IMR-90 (cell line): ENCODE results near the gene C11orf54. TPM values are rescaled to one million over a fixed set of nuclear protein-coding genes. Genes with fewer than 3 reads are reported as not detected.

Experiments used
- ATAC-seq: fragments of 200-7000 bp; cut with Tn5 transposase; 2 replicates; pipeline ENCODE4 v1.9.1; 2020; ENCODE audit warnings: low read depth, mild to moderate bottlenecking, moderate library complexity
- BruUV-seq: library from RNA; stranded (reverse); fragments of 400-500 nt; replicated peaks from 2 replicates; lab custom pipeline; 2021; lab: Mats Ljungman, UMichigan
- CTCF ChIA-PET: fragments of 300-600 bp; formaldehyde crosslinking; extraction: SDS; loops from one replicate; lab custom pipeline; 2021; ENCODE audit warnings: antibody characterized with exemption; lab: Yijun Ruan, JAX
- POLR2A ChIA-PET: fragments of 300-600 bp; sonication (Branson Sonifier 250); formaldehyde crosslinking; loops from one replicate; lab custom pipeline; 2022; ENCODE audit warnings: antibody characterized with exemption; ENCODE audit not compliant: unreplicated experiment; lab: Charles Lee
- DNase-seq: peaks from one replicate; pipeline ENCODE4 v3.0.0; 2013
- H2AFZ ChIP-seq: replicated peaks from 2 replicates; pipeline ENCODE3; 2013; ENCODE audit warnings: low read length, mild to moderate bottlenecking; ENCODE audit not compliant: poor library complexity
- H2AK5ac ChIP-seq: 2 replicates; pipeline ENCODE4 v1.6.1; 2013; ENCODE audit warnings: low read depth, low read length, inconsistent platforms
- H2AK9ac ChIP-seq: replicated peaks from 2 replicates; pipeline ENCODE3; 2013; ENCODE audit warnings: mild to moderate bottlenecking, low read depth, low read length, moderate library complexity; ENCODE audit not compliant: poor library complexity
- H2BK120ac ChIP-seq: 2 replicates; pipeline ENCODE4 v1.6.1; 2013; ENCODE audit warnings: low read depth, low read length, inconsistent platforms
- H2BK15ac ChIP-seq: 3 replicates; pipeline ENCODE4 v1.6.1; 2013; ENCODE audit warnings: low read depth, low read length, inconsistent platforms
- H2BK20ac ChIP-seq: 2 replicates; pipeline ENCODE4 v1.6.1; 2013; ENCODE audit warnings: low read depth, mild to moderate bottlenecking, inconsistent platforms, low read length, moderate library complexity
- H2BK5ac ChIP-seq: 2 replicates; pipeline ENCODE4 v1.6.1; 2013; ENCODE audit warnings: mild to moderate bottlenecking, low read depth, low read length, inconsistent platforms; ENCODE audit not compliant: poor library complexity, severe bottlenecking
- H3K14ac ChIP-seq: replicated peaks from 2 replicates; pipeline ENCODE4 v1.6.1; 2013; ENCODE audit warnings: low read depth, low read length, inconsistent platforms
- H3K18ac ChIP-seq: 2 replicates; pipeline ENCODE4 v1.6.1; 2013; ENCODE audit warnings: low read depth, low read length, control low read depth
- H3K23ac ChIP-seq: 2 replicates; pipeline ENCODE4 v1.6.1; 2013; ENCODE audit warnings: low read depth, low read length, inconsistent platforms
- H3K27ac ChIP-seq: 2 replicates; pipeline ENCODE4 v1.5.1; 2013; ENCODE audit warnings: mild to moderate bottlenecking, control low read depth, low read length; ENCODE audit not compliant: insufficient read depth
- H3K27me3 ChIP-seq: 2 replicates; pipeline ENCODE4 v1.6.1; 2013; ENCODE audit warnings: low read length; ENCODE audit not compliant: control insufficient read depth, insufficient read depth
- H3K36me3 ChIP-seq: 2 replicates; pipeline ENCODE4 v1.6.1; 2013; ENCODE audit warnings: low read length, mixed read lengths; ENCODE audit not compliant: control insufficient read depth, insufficient read depth
- H3K4ac ChIP-seq: 2 replicates; pipeline ENCODE4 v1.6.1; 2013; ENCODE audit warnings: low read depth, low read length, inconsistent platforms
- H3K4me1 ChIP-seq: 2 replicates; pipeline ENCODE4 v1.6.1; 2013; ENCODE audit warnings: low read length, mixed read lengths; ENCODE audit not compliant: control insufficient read depth, insufficient read depth
- H3K4me2 ChIP-seq: 2 replicates; pipeline ENCODE4 v1.6.1; 2013; ENCODE audit warnings: low read depth, mild to moderate bottlenecking, control low read depth, low read length, moderate library complexity
- H3K4me3 ChIP-seq: 2 replicates; pipeline ENCODE4 v1.5.1; 2013; ENCODE audit warnings: low read depth, mild to moderate bottlenecking, control low read depth, low read length, moderate library complexity; ENCODE audit not compliant: insufficient read depth
- H3K56ac ChIP-seq: 2 replicates; pipeline ENCODE4 v1.6.1; 2013; ENCODE audit warnings: low read length, inconsistent platforms; ENCODE audit not compliant: insufficient read depth; ENCODE audit errors: extremely low read depth
- H3K79me1 ChIP-seq, 2 experiments: 2 replicates each; pipeline ENCODE4 v1.6.1; 2013; ENCODE audit warnings: low read length in 2 of 2, inconsistent platforms in 1 of 2, low read depth in 1 of 2
- H3K9ac ChIP-seq: 2 replicates; pipeline ENCODE4 v1.6.1; 2013; ENCODE audit warnings: low read depth, low read length, control low read depth
- H3K9me1 ChIP-seq: 2 replicates; pipeline ENCODE4 v1.6.1; 2013; ENCODE audit warnings: low read length, inconsistent platforms; ENCODE audit not compliant: insufficient read depth
- H3K9me3 ChIP-seq: 2 replicates; pipeline ENCODE4 v1.6.1; 2013; ENCODE audit warnings: low read length; ENCODE audit not compliant: control insufficient read depth, insufficient read depth
- H4K20me1 ChIP-seq: 2 replicates; pipeline ENCODE4 v1.6.1; 2013; ENCODE audit warnings: low read length, inconsistent platforms; ENCODE audit not compliant: insufficient read depth
- H4K5ac ChIP-seq: 2 replicates; pipeline ENCODE4 v1.6.1; 2013; ENCODE audit warnings: mild to moderate bottlenecking, low read depth, low read length, control low read depth
- H4K8ac ChIP-seq, 2 experiments: 2 replicates each; pipeline ENCODE4 v1.6.1; 2013; ENCODE audit warnings: low read depth in 2 of 2, low read length in 2 of 2, control low read depth in 1 of 2, inconsistent platforms in 1 of 2
- H4K91ac ChIP-seq: 2 replicates; pipeline ENCODE4 v1.6.1; 2013; ENCODE audit warnings: low read depth, low read length, inconsistent platforms; ENCODE audit not compliant: insufficient read depth
- FOS ChIP-seq: fragments of 150-350 bp; IDR thresholded peaks from 2 replicates; pipeline ENCODE4 v1.6.1; 2016; ENCODE audit warnings: low read depth, low read length
- SMC3 ChIP-seq: fragments of 150-350 bp; IDR thresholded peaks from 2 replicates; pipeline ENCODE4 v1.6.1; 2016; ENCODE audit warnings: low read depth, mild to moderate bottlenecking, antibody characterized with exemption, low read length, moderate library complexity
- USF2 ChIP-seq: fragments of 150-350 bp; IDR thresholded peaks from 2 replicates; pipeline ENCODE4 v1.6.1; 2017; ENCODE audit warnings: mild to moderate bottlenecking, antibody characterized with exemption, low read length, low read depth
- WGBS, 2 experiments: methylation state at CpG; one replicate each; pipeline versions ENCODE4 v1.1.5 to v1.1.7; 2013; ENCODE audit warnings: missing lambda C conversion rate in 2 of 2; ENCODE audit not compliant: insufficient read length in 1 of 2; ENCODE audit errors: extremely low coverage in 2 of 2; 5-methylcytosine and 5-hydroxymethylcytosine counted together
- dilution Hi-C: fragments of 300-500 bp; cut with HindIII; formaldehyde crosslinking; loops from one replicate; pipeline ENCODE4 v1.14.3; 2018; ENCODE audit warnings: low sequenced_read_pairs; ENCODE audit not compliant: unreplicated experiment
- in situ Hi-C: fragments of 300-500 bp; cut with MboI; formaldehyde crosslinking; loops from 3 replicates; pipeline ENCODE4 v1.14.3; 2019; ENCODE audit warnings: low sequenced_read_pairs, inconsistent platforms, mixed read lengths
- intact Hi-C: fragments of 100-400 bp; cut with micrococcal nuclease; formaldehyde crosslinking; loops from 2 replicates; pipeline ENCODE4 v1.10.0; 2022
- polyA plus RNA-seq, 3 experiments: library from polyadenylated mRNA; depleted of rRNA; stranded (reverse); fragments of >200 nt; gene quantifications; 2 replicates each; pipeline ENCODE4 v1.2.3, GENCODE V29; 2012; ENCODE audit warnings: low replicate concordance in 1 of 3
- total RNA-seq: library from RNA; depleted of rRNA; stranded (reverse); fragments of >200 nt; gene quantifications from 2 replicates; pipeline ENCODE4 v1.2.3, GENCODE V29; 2012

Gene C11orf54
- total and polyA plus RNA-seq, 2 of the 4 experiments (the other 2 are of a cell fraction), result 13.7 to 16.0 TPM

- Histone ChIP-seq H4K8ac (no peak overlapping the region), H3K9me1 (0 out of 2 replicates have a peak, but pooled peaks cover 2% of the 10 kb centered on the region), H4K91ac (no peak overlapping the region), H3K4me2 (no peak overlapping the region), H3K4me3 (no peak overlapping the region), H2BK20ac (no peak overlapping the region), H3K9ac (no peak overlapping the region), H3K23ac (no peak overlapping the region), H3K27ac (no peak overlapping the region), H2BK120ac (no peak overlapping the region), H3K27me3 (no peaks in the 10 kb centered on the region), H3K79me1 (peaks cover 7 to 23% of the 10 kb centered on the region in 2 experiments), H3K4me1 (no peaks in the 10 kb centered on the region), H3K9me3 (no peaks in the 10 kb centered on the region), H2BK15ac (no peak overlapping the region), H3K56ac (no peak overlapping the region), H3K14ac (no peak overlapping the region), H2AK5ac (no peak overlapping the region), H4K20me1 (no peaks in the 10 kb centered on the region), H4K5ac (no peak overlapping the region), H3K4ac (no peak overlapping the region), H2AK9ac (no peak overlapping the region), H2AFZ (no peak overlapping the region), H3K18ac (no peak overlapping the region), H2BK5ac (no peak overlapping the region), H3K36me3 (peaks cover 12% of the 10 kb centered on the region; the same call in 1 of the 2 replicates)
- DNase-seq (no peak), ATAC-seq (no peak)
- TF ChIP-seq USF2 (no peak), FOS (no peak), SMC3 (no peak)
- in situ Hi-C loops, result no loop called here
- ChIA-PET POLR2A (no interaction called here), CTCF (no interaction called here)
- dilution Hi-C loops, result no loop called here
- no CpG with 5 or more reads among the region's 1 CpG for WGBS, 2 experiments
- intact Hi-C loops, result no loop called here
- BruUV-seq, result no TSS peak
Measured at GRCh38 chr11:93747122-93747521, 5.7 kb downstream of the C11orf54 start.
